Activated T-cell treated with anti-CD3 and anti-CD28 coated beads for 48 hours (primary cell): Measurements from ENCODE around the gene ATP2B2.
"Not testable (repeated sequence)": the region's sequence is repeated elsewhere in the genome, so short reads cannot be mapped to it uniquely, and the experiment has no call there.

Experiments
- DNase-seq: peaks from one replicate; pipeline ENCODE4 v3.0.0-alpha.2; 2020; ENCODE audit warnings: low read depth

Gene ATP2B2

GRCh38 chr3:10505050-10505790, at the start of gene ATP2B2:
ATP2B2 (minus strand) TSS chr3:10505586; CDS start chr3:10449543, 56,043 bp downstream.
- DNase-seq, result peak; percentile 6

DNA sequence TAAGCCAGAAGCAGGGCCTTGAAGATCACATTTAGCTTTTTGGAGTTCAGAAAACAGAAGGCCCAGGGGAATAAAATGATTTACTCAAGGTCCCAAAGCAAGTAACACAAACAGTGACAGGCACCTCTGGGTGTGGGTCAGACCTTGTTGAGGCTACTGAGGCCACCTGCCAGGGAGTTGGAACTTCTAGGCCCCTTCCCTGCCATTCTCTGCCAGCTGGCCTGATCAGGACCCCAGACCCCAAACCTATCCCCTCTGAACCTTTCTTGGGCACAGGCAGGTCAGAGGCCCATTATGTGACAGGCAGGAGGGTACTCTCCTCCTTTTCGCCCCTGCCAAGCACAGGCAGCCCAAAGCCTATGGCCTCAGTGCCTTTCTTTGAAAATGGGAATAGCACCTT, 49.4 kb upstream of the ATP2B2 start:
- DNase-seq, result no peak

DNA sequence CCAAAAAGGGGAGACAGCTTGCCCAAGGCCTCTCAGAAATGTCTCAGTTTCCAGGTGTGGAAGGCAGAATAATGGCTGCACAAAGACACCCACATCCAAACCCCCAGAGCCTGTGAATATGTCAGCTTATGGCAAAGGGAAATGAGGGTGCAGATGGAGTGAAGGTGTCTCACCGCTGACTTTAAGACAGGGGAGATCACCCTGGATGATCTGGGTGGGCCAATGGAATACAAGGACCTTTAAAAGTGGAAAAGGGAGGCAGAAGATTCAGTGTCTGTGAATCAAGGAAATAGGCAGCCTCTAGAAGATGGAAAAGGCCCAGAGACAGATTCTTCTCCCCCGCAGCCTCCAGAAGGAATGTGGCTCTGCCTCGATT, 48.8 kb upstream of the ATP2B2 start:
- no peak for DNase-seq

DNA sequence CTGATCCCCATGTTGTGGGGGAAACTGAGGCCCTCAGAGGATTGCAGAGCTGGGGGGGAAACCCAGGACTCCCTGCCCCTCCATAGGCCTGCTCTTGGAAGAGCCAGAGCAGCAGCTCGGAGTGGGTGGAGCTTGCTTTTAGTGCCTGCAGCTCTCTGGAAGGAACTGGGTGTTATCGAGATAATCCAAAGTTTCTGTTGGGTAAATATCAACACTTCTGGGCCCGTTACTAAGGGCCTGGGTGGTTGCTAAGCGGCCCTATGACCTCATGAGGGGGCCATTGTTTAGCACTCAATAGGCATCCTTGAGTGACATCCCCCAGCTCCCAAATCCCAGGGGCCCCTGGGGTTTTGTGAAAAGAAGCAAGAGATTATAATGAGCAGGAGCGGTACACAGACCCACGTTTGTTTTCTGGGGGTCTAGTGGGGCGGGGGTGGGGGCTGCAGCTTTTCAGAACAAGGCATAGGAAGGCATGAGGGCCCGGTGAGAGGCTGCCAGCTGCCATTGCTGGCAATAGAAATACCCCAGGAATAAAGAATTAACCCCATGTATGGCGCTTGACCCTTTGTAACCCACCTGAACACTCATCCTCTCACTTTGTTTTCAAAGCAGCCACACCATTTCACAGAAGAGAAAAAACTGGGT, 48.3 kb upstream of the ATP2B2 start:
- no peak for DNase-seq

GRCh38 chr3:10552631-10552943, 47.2 kb upstream of the ATP2B2 start:
- peak; percentile 12 for DNase-seq

DNA sequence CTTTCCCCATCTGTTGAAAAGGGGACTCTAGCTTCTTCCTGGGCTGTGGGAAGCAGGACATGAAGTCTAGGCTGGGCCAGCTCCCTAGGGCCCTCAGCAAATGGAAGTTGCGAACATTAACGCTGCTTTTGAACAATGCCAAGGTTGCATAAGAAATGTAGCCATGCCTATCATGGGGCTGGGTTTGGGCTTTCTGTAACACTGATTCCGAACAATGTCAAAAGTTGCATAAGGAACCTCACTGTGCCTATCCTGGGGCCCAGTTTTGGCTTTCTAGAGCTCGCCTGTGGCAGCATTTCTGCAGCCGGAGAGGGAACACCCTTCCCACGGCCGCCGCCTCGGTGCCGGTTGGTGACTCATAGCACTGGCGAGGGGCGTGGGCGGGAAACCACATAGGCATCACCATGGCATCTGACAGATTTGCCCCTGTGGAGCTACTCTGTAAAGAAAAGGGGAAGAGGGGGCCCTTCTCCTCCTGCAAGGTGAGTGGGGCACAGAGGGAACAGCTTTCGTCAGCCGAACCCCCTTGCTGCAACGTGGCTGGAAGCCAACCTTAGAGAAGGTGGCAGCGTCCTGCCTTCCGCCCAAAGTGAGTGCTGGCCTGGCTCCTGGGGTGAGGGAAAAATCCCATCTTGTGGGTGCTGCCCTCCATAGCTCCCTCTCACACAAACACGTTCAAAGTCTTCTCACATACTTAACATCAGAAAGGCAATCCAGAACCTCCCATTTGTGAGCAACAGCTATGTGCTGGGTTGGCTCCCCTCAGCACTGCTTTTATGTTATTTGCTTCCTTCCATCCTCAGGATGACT, 46.6 kb upstream of the ATP2B2 start:
- DNase-seq, result peak; percentile 82

DNA sequence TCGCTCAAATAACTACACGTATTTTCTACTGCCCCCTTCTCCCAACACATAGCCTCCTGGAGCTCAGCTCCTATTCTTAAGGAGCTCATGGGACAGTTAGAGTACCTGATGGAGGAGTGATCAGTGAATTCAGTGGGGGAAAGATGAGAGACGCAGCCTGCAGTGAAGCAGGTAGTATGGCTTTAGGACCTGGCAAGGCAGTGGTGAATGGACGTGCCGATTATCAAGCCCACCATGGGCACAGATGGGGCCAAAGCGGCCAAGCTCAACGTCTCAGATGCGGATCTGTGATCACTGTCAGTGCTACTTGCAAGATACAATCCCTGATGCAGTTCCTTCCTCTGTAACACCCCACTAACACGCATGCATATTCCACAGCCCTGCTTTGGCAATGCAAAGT, 45.8 kb upstream of the ATP2B2 start:
- no peak for DNase-seq

DNA sequence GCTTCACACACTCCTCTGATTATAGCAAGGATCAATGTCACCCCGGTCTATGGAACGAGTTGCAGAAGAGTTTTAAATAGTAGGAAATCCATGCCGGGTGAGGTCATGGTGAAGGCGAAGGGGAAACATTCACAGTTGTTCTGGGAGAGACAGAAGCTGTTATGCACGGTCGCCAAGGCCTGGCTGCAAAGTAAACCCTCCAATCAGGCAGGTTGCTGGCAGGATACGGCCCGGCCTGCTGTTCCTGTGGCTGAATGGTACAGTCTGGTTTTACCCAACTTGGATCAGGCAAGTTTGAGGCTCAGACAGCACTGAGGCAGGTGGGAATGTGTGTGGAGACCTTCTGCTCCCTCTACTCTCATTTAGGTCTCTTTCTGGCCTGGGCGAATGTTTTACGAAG, 45.3 kb upstream of the ATP2B2 start:
- no peak for DNase-seq

DNA sequence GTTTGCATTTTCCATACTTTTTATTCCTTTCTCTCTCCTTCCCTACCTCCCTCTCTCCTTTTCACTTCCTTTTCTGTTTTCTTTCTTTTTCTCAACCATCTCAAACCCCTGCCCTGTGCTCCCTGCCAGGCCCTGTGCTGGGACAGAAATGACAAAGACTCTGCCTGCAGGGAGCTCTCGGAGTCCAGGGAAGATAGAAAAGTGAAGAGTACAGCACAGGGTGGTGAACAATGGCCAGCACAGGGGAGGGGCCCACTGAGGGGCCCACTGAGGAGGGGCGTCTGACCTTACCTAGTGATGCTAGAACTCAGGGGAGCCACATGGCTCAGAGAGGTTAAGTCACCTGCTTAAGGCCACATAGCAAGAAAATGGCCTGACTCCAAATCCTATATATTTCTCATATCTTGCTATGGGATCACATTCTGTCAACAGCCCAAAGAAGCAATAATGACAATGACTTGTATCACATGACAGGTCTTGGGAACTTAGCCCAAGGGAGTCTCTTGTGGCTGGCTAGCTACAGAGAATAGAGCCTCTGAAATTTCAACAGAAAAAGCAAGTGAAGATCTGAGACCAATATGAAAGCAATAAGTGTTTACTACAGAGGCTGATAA, 44.3 kb upstream of the ATP2B2 start:
- no peak for DNase-seq

DNA sequence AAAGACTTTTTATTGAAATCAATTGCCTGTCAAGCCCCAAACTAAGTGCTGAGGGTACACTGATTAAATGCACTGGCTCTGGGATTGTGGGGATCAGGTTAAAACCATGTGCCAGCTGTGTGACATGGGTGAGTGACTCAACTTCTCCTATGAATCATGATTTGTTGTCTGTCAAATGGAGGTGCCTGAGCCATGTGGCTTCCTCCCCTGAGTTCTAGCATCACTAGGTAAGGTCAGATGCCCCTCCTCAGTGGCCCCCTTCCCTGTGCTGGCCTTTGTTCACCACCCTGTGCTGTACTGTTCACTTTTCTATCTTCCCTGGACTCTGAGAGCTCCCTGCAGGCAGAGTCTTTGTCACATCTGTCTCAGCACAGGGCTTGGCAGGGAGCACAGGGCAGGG, 43.6 kb upstream of the ATP2B2 start:
- DNase-seq, result peak; percentile 10

DNA sequence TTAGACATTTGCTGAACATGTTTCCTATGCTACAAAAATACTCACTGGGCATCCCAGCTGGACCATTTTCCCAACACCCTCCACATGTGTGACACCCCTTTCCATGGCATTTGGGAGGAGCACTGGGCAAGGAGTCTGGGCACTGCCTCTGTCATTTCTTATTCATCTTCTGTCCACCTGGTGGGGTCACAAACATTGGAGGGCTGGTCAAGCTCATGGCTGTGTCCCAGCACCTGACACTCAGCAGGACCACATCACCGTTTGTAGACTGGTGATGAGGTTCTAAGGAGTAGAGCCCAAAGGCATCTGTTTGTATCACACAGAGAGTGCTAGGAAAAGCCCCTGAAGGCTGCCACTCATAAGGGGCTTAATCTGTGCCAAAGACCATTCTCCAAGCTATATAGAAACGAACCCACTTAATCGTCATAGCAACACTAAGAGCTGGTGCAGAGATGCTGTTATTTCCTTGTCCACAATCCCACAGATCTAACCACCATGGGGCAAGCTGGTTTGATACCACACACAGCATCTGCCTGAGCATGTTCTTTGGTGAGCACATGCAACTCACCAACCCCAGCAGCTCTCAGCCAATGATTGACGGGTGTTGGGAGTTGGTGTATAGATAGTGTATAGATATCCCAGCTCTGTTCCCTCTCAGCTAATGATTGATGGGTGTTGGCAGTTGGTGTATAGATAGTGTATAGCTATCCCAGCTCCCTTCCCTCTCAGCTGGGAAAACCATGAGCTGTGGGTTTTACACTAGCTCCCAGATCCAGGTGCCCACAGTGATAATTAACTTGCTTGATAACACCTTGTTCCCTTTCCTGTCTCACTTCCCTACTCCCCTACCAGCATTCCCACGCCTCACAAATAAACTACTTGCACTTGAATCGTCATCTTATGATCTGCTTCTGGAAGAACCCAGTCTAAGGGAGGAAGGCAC, 42.7 kb upstream of the ATP2B2 start:
- DNase-seq, result no peak

DNA sequence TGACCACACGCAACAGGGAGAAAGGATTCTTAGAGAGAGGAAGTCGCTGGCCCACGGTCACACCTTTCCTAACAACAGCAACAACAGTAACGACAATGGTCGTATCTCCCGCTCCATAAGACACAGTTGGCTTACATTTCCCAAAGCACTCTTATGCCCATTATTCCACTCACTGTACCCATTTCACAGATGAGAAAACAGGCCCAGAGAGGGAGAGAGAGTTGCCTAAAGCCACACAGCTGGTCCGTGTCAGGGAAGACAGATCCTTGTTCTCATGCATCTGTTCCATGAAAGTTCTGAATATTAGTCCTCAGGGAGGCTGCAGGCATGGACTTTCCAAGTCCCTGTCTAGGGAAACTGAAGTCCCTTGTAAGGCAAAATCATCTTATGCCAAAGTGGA, 42.0 kb upstream of the ATP2B2 start:
- no peak for DNase-seq

- no peak for DNase-seq
These were observed 41.5 kb upstream of the ATP2B2 start for GRCh38 chr3:10546820-10547263.

GRCh38 chr3:10546181-10546624, 40.8 kb upstream of the ATP2B2 start:
- DNase-seq, result no peak

DNA sequence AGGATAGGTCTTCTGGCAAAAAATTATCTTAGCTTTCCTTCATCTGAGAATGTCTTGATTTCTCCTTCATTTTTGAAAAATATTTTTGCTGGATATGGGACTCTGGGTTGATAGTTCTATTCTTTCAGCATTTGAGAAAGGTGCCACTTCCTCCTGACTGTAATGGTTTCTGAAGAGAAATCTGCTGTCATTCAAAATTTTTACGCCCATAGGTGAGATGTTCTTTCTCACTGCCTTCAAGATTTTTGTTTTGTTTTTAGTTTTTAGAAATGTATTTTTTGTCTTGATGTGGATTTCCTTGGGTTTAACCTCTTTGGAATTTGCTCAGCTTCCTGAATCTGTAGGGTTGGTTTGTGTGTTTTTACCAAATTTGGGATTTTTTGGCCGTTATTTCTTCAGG, 37.1 kb upstream of the ATP2B2 start:
- DNase-seq, result no peak

GRCh38 chr3:10540347-10540746, 35.0 kb upstream of the ATP2B2 start:
- DNase-seq, result not testable (repeated sequence)

DNA sequence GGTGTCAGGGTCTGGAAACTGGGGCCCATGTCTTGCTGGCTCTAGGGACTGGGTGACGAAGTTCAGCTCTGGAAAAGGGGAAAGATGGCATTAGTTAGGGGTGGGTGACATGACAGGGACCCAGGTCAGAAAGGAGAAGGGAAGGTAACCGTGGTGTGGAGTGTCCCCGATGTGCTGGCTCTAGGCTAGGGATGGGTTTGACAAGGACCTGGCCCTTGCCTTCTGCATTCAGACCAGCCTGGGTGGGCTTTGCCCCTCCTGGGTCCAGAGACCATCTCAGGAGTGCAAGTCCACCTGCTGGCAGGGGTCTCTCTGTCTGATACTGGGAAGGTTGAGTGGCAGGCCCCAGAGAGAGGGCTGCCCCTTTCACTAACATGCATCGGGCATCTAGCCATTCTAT, 28.7 kb upstream of the ATP2B2 start:
- no peak for DNase-seq

- no peak for DNase-seq
These were observed 28.3 kb upstream of the ATP2B2 start for GRCh38 chr3:10533737-10534023.

DNA sequence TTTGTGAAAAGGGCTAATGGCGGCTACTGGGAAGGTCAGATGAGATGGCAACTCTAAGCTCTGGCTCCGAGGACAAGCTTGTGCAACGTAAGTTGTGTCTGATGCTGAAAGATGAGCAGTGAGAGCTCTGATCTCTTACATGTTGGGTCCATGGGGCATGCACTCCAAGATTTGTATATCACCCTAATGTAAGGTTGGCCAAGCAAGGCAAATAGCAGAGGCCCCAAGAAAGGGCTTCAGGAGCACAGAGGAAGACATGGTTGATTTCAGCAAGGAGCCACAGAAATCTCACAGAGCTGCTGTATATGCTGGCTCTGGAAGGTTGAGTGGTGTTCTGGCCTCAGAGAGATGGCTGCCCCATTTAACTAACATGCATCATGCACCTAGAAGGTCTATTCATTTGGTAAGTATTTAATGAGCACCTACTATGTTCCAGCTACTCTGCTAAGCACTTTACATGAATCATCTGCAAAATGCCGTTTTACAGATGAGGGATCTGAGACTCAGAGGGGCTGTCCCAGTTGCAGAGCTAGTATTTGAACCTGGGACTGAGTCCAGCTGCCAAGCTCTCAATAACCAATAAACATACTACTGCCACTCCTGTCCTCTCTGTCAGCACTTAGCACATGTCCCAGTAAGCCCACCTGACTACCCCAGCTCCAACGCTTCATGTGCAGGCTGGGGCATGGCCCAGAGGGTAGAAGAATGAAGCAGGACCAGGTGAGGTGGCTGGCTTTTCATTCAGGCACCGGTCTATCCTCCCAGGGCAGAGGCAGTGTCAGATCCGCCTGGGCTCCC, 27.8 kb upstream of the ATP2B2 start:
- no peak for DNase-seq

DNA sequence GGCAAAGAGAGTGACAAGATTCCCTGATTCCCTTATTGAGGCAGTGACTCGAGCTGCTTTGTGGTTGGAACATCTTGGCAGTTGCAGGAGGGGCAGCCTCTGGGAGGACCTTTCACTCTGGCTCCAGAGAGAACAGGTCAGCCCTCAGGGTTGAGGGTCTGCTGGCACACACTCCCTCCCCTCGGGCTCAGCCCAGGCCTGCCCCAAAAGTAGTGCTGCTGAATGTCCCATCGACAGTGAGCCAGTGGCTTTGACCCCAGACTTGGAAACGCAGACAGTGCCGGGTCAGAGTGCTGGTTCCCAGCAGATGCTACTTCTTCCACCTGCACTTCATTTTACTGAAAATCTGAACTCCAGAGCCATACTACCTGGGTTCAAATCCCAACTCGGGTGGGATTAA, 25.6 kb upstream of the ATP2B2 start:
- DNase-seq, result no peak

DNA sequence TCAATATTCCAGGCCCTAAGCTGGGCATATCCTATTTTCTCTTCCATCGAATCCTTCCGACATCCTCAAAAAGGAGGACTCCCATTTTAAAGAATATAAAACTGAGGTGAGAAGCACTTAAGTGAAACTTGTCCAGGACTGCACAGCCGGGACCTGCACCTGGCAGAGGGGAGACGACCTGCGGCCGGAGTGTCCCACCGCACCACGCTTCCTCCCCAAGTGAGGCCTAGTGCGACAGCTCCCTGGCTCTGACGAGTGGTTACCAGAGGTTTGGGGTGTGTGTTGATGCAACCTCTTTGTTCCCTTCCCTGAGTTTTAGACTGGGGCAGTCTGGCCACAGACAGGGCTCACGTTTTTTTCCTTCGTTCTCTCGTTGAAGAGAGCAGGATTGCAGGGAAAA, 24.9 kb upstream of the ATP2B2 start:
- no peak for DNase-seq
